Sciatic nerve (tissue), 2 donors: ENCODE measurements around the gene CREB5. TPM values are rescaled to one million over a fixed set of nuclear protein-coding genes. Genes with fewer than 3 reads are reported as not detected.
"Not testable (repeated sequence)": the region's sequence is repeated elsewhere in the genome, so short reads cannot be mapped to it uniquely, and the experiment has no call there.

ENCODE experiments used
- ATAC-seq: fragments of 200-7000 bp; cut with Tn5 transposase; one replicate; pipeline ENCODE4 v1.9.1; 2020; ENCODE audit warnings: mild to moderate bottlenecking, moderate library complexity
- DNase-seq: peaks from one replicate; pipeline ENCODE4 v3.0.0-alpha.2; 2020; ENCODE audit warnings: low spot score
- intact Hi-C: fragments of 100-400 bp; cut with DNase I; formaldehyde crosslinking; loops from one replicate; pipeline ENCODE4 v1.14.2; 2022
- total RNA-seq: library from RNA; stranded (reverse); fragmentation: NEBNext Ultra II Directional; extraction: Animal tissue kit (Norgen Biotek cat#: 25700); gene quantifications from one replicate; pipeline ENCODE4 v1.2.1, GENCODE V29; 2021
- donor health status: DM: no; HTN: no; CAD: no.
- donor health status: DM: no; HTN: no; CAD: no.

CREB5 gene
- total RNA-seq, 1 donor from 2014 or later: 20.1 TPM

GRCh38 chr7:28609608-28610007, 197.3 kb downstream of the CREB5 start:
- intact Hi-C loops: no loop called here
- DNase-seq: no peak
- ATAC-seq: no peak

DNA sequence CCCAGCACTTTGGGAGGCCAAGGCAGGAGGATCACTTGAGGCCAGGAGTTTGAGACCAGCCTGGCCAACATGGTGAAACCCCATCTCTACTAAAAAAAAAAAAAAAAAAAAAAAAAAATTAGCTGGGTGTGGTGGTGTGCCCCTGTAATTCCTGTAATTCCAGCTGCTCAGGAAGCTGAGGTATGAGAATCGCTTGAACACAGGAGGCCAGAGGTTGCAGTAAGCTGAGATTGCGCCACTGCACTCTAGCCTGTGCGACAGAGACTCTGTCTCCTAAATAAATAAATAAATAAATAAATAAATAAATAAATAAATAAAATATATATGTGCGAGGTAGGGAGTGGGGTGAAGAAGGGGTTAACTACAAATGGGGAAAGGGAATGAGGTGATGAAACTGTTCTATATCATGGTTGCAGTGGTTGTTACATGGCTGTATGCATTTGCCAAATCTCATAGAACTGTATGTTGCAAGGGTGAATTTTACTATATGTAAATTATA, 199.1 kb downstream of the CREB5 start:
- intact Hi-C loops, DNase-seq, ATAC-seq: not testable (repeated sequence)

DNA sequence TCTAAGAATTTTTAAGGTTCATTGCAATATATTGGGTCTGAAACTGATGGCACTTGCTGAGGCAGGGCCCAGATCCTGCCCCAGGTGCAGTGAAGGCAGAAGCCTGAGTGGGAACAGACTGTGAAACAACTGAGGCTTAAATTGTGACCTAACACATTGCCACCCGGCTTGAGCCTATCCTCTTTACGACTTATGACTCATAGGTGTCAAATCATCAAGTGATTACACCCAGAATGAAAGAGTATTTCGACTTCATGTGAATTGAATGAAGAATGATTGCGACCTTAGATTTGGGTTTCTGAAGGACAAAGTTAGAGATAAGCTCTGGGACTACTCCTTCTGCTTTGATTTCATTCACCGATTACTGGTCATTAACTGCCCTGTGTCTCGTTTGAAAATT, 200.9 kb downstream of the CREB5 start:
- ATAC-seq: no peak
- no peak for DNase-seq
- intact Hi-C loops: no loop called here

- no peak for ATAC-seq
- intact Hi-C loops: no loop called here
- no peak for DNase-seq
Measured at GRCh38 chr7:28615091-28615490, 202.8 kb downstream of the CREB5 start.

- intact Hi-C loops: no loop called here
- DNase-seq (no peak), ATAC-seq (no peak)
Measured at GRCh38 chr7:28617308-28617880, 205.1 kb downstream of the CREB5 start.

- intact Hi-C loops: no loop called here
- ATAC-seq: peak; percentile 17
- no peak for DNase-seq
Measured at GRCh38 chr7:28618383-28618782, 206.1 kb downstream of the CREB5 start.

DNA sequence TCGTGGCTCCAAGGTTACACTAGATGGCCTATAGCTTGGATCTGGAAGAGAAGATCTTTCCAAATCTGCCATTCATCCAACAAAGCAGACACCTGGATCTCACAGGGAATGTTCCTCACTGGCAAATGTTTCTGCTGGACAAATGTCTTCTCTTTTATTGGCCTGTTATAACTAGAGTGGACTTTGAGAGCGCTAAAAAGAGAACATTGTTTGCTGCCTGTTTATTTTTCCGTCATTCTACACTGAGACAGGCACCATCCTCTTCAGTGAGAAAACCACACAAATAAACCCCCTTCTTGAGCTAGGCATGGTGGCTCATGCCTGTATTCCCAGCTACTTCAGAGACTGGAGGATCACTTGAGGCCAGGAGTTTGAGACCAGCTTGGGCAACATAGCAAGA, 206.9 kb downstream of the CREB5 start:
- DNase-seq (no peak), ATAC-seq (no peak)

DNA sequence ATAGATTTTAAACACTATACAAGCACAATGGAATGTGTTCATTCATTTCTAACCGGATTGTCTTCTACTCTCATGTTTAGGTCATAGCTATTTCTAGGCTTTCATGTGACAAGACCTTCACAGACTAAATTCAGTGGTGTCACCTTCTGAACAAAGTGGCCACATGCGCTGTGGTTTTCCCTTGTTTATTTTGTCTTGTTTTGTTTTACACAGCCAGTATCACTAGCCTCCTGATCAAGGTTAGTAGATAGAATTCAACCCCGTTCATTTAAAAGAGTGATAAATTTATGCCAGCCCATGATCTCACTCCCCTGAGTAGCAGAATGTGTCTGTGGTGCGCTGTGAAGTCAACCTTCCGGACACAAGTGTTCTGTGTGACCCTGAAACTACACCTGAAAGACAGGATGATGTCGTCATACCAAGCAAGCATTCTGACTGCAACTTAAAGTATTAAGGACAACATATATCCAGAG, 209.1 kb downstream of the CREB5 start:
- DNase-seq: no peak
- no peak for ATAC-seq
- intact Hi-C loops: no loop called here

More for the DNA sequence above, 206.9 kb downstream of the CREB5 start:
- intact Hi-C loops: no loop called here

DNA sequence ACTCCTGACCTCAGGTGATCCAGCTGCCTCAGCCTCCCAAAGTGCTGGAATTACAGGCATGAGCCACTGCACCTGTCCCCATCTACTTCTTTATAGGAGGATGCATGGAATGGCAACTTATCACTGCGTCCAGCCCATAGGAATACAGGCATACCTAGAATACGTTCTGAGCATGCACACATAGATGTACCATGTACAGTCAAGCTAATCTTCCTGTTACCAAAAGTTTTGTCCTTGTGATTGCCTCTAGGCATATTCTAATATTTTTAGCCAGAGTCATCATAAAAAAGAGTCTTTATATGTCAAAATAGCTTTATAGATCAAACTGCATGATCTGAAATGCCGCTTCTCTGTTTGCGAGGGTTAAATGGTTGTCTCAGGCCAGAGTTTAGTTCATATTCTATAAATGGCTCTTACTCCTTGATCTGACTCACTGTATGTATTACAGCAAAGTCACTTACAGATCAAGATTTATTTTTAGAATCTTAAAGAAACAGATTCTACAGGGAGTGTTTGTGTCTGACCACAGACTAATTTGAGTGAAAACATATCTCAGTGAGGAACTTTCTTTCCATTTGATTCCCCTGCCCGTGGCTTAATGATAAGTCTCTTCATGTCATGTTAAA, 210.9 kb downstream of the CREB5 start:
- intact Hi-C loops: no loop called here
- DNase-seq (no peak), ATAC-seq (no peak)

- ATAC-seq (no peak), DNase-seq (no peak)
- intact Hi-C loops: no loop called here
Measured at GRCh38 chr7:28623863-28624262, 211.5 kb downstream of the CREB5 start.

GRCh38 chr7:28625432-28625831, 213.1 kb downstream of the CREB5 start:
- intact Hi-C loops: no loop called here
- no peak for DNase-seq
- no peak for ATAC-seq

DNA sequence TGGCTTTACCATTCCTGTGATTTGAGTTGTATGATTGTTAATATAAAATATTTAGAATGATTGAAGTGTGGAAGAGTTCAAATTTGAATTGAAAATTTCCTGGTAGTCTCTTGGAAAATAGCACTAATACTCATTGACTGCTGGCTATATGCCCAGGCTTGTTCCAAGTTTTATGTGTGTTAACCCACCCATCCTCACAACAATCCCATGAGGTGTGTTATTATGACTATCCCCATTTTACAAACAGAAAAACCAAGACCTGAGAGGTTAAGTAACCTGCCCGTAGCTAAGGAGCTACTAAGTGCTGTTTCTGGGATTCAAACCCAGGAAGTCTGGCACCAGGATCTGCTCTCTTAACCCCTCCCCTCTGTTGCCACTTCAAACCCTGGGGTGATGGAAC, 213.9 kb downstream of the CREB5 start:
- intact Hi-C loops: no loop called here
- ATAC-seq: no peak

GRCh38 chr7:28626624-28627262, 214.4 kb downstream of the CREB5 start:
- intact Hi-C loops: no loop called here
- DNase-seq (peak; percentile 56), ATAC-seq (peak; percentile 61)

More for the DNA sequence above, 213.9 kb downstream of the CREB5 start:
- DNase-seq: no peak

DNA sequence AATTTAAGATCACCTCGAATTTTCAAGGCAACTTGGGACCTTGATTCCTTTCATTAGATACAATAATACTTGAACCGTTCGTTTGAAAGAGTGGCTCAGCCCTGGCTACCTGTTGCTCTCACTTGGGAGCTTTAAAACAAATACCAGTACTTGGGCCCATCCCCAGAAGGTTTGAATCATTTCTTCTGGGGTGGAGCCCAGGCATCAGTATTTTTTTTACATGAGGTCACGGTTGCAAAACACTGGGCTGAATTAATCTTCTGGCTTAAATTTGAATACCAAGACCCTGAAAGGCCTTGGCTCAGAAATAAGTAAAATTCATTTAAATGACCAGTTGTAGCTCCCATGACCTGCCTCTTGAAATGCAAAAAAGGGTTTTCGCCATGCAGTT, 214.9 kb downstream of the CREB5 start:
- DNase-seq (no peak), ATAC-seq (peak; percentile 66)
- intact Hi-C loops: no loop called here

DNA sequence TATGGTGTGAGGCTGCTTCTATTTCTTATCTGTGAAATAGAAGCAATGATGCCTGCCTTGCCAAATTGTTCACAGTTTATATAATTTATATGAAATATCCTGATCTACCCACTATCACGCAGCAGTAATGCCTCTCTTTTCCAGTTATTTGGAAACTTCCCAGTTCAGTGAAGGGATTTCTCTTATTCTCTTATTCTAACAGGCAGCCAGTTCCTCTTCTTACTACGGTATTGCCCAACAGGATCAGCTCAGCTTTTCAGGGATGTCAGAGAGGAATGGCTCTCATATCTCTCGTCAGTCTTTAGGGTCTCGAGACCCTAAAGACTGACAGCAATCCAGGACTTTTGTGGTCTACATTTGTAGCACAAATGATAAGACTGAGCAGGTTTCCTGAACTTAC, 215.6 kb downstream of the CREB5 start:
- DNase-seq: no peak
- intact Hi-C loops: no loop called here
- ATAC-seq: peak; percentile 56

GRCh38 chr7:28629216-28629842, 217.0 kb downstream of the CREB5 start:
- peak; percentile 68 for ATAC-seq
- intact Hi-C loops: no loop called here
- DNase-seq: peak; percentile 60

- ATAC-seq (no peak), DNase-seq (no peak)
- intact Hi-C loops: no loop called here
Measured at GRCh38 chr7:28630350-28630749, 218.0 kb downstream of the CREB5 start.

DNA sequence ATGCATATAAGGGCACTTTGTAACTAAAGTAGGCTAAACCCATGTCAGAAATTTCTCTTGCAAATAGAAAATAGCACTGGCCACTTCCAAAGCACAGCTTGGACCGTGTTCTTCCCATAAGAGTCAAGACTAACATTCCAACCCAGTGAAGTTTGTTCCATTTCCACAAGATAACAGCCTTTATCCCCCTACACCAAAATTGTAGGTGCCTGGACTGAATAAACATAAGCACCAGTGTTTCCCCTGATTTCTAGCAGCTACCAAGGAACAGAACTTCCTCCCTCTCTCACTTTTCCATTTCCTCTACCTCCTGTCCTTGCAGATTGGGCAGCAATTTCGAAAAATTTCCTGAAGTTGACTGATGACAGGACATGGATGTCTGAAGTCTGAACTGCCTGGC, 219.7 kb downstream of the CREB5 start:
- intact Hi-C loops: no loop called here
- ATAC-seq: no peak
- no peak for DNase-seq

GRCh38 chr7:28638914-28639313, 226.6 kb downstream of the CREB5 start:
- DNase-seq: no peak
- no peak for ATAC-seq
- intact Hi-C loops: no loop called here

- intact Hi-C loops: no loop called here
Measured at GRCh38 chr7:28640001-28640400, 227.7 kb downstream of the CREB5 start.

More at GRCh38 chr7:28640001-28640400, 227.7 kb downstream of the CREB5 start:
- no peak for DNase-seq
- no peak for ATAC-seq
